A549 (cell line): Measurements from ENCODE around the gene JPT1. TPM values are rescaled to one million over a fixed set of nuclear protein-coding genes. Genes with fewer than 3 reads are reported as not detected.
"Not testable (repeated sequence)": the region's sequence is repeated elsewhere in the genome, so short reads cannot be mapped to it uniquely, and the experiment has no call there.

ENCODE experiments used
- ATAC-seq, 2 experiments: fragments of 200-7000 bp in 1 of 2; fragments of >200 bp in 1 of 2; cut with Nextera tagmentation in 1 of 2; cut with Tn5 transposase in 1 of 2; 3 replicates each; pipeline versions ENCODE4 v1.8.0 to v1.9.1; 2018 to 2020; ENCODE audit warnings: mild to moderate bottlenecking in 1 of 2, moderate library complexity in 1 of 2
- CTCF ChIA-PET: fragments of 300-600 bp; sonication (Branson Sonifier 250); formaldehyde crosslinking; extraction: SDS; loops from one replicate; lab custom pipeline; 2021; ENCODE audit warnings: antibody characterized with exemption, inconsistent platforms; lab: Yijun Ruan, JAX
- POLR2A ChIA-PET: fragments of 350-600 bp; formaldehyde crosslinking; extraction: SDS; loops from one replicate; lab custom pipeline; 2021; ENCODE audit warnings: antibody characterized with exemption, inconsistent platforms; lab: Yijun Ruan, JAX
- DNase-seq, 2 experiments: peaks; one replicate each; pipeline versions ENCODE4 v3.0.0 to v3.0.0-alpha.2; 2011 to 2016; ENCODE audit warnings: low read depth in 1 of 2, low spot score in 1 of 2
- FAIRE-seq: peaks from 2 replicates; lab custom pipeline; 2011; peaks lifted over from hg19 to GRCh38; lab: Jason Lieb, UNC
- H3K27ac ChIP-seq, 2 experiments: fragments of >200 bp; sonication (Bioruptor Twin); formaldehyde crosslinking; 3 replicates each; pipeline ENCODE4 v1.5.1; 2016 to 2017
- H3K4me1 ChIP-seq: fragments of >200 bp; sonication (Bioruptor Twin); formaldehyde crosslinking; 3 replicates; pipeline ENCODE4 v1.6.1; 2016
- H3K4me2 ChIP-seq: fragments of >200 bp; sonication (Bioruptor Twin); formaldehyde crosslinking; 3 replicates; pipeline ENCODE4 v1.6.1; 2016
- H3K4me3 ChIP-seq: fragments of >200 bp; sonication (Bioruptor Twin); formaldehyde crosslinking; 3 replicates; pipeline ENCODE4 v1.5.1; 2016
- H3K9me3 ChIP-seq: fragments of >200 bp; sonication (Bioruptor Twin); formaldehyde crosslinking; 3 replicates; pipeline ENCODE4 v1.6.1; 2016
- ATOH8 ChIP-seq: fragments of 250-450 bp; sonication (Bioruptor Pico); IDR thresholded peaks from 2 replicates; pipeline ENCODE4 v1.5.0; 2020; ENCODE audit warnings: low read depth, mild to moderate bottlenecking, moderate library complexity
- BHLHE40 ChIP-seq: IDR thresholded peaks from 2 replicates; pipeline ENCODE4 v1.6.1; 2012; ENCODE audit warnings: low read depth, low read length, inconsistent platforms
- CHD2 ChIP-seq: fragments of 150-350 bp; IDR thresholded peaks from 2 replicates; pipeline ENCODE4 v1.6.1; 2014; ENCODE audit warnings: low read length; ENCODE audit not compliant: partially characterized antibody
- CTCF ChIP-seq: fragments of >200 bp; sonication (Bioruptor Twin); formaldehyde crosslinking; IDR thresholded peaks from 3 replicates; pipeline ENCODE4 v1.5.1; 2016
- E2F6 ChIP-seq: IDR thresholded peaks from 2 replicates; pipeline ENCODE4 v1.6.1; 2012; ENCODE audit warnings: low read depth, borderline replicate concordance
- EHF ChIP-seq: fragments of 250-450 bp; sonication (Bioruptor Pico); IDR thresholded peaks from 2 replicates; pipeline ENCODE4 v1.5.0; 2020; ENCODE audit warnings: mild to moderate bottlenecking
- EP300 ChIP-seq, 2 experiments: fragments of >200 bp; sonication (Bioruptor Twin); formaldehyde crosslinking; IDR thresholded peaks; 2 replicates in 1 of 2; 3 replicates in 1 of 2; pipeline ENCODE4 v1.6.1; 2016 to 2017
- FOSB ChIP-seq: fragments of 250-450 bp; sonication (Bioruptor Pico); IDR thresholded peaks from 2 replicates; pipeline ENCODE4 v1.5.0; 2020; ENCODE audit warnings: mild to moderate bottlenecking, moderate library complexity
- FOSL2 ChIP-seq, 2 experiments: fragments of 450-650 bp in 1 of 2; fragments of >200 bp in 1 of 2; sonication (Bioruptor Twin) in 1 of 2; formaldehyde crosslinking; IDR thresholded peaks; 2 replicates each; pipeline versions ENCODE4 v1.5.0 to v1.6.1; 2016 to 2020; ENCODE audit warnings: mild to moderate bottlenecking in 1 of 2, moderate library complexity in 1 of 2
- FOXS1 ChIP-seq: fragments of 250-450 bp; sonication (Bioruptor Pico); IDR thresholded peaks from 2 replicates; pipeline ENCODE4 v1.5.0; 2020; ENCODE audit warnings: mild to moderate bottlenecking, moderate library complexity
- GATA3 ChIP-seq: IDR thresholded peaks from 2 replicates; pipeline ENCODE4 v1.6.1; 2012; ENCODE audit warnings: borderline replicate concordance
- HOXB5 ChIP-seq: fragments of 250-450 bp; sonication (Bioruptor Pico); IDR thresholded peaks from 2 replicates; pipeline ENCODE4 v1.5.0; 2020; ENCODE audit warnings: mild to moderate bottlenecking, moderate library complexity
- JUN ChIP-seq, 2 experiments: fragments of >200 bp; sonication (Bioruptor Twin); formaldehyde crosslinking; IDR thresholded peaks; 2 replicates in 1 of 2; 3 replicates in 1 of 2; pipeline ENCODE4 v1.6.1; 2016 to 2017
- KDM1A ChIP-seq: fragments of 200-600 bp; sonication (generic); IDR thresholded peaks from 2 replicates; pipeline ENCODE4 v1.6.1; 2016; ENCODE audit warnings: low read depth, mild to moderate bottlenecking
- MAZ ChIP-seq: fragments of 150-350 bp; IDR thresholded peaks from 2 replicates; pipeline ENCODE4 v1.6.1; 2014; ENCODE audit warnings: antibody characterized with exemption, low read depth, low read length, borderline replicate concordance
- NFE2L2 ChIP-seq: fragments of 150-350 bp; conservative IDR thresholded peaks from 2 replicates; pipeline ENCODE4 v1.6.1; 2014; ENCODE audit warnings: low read length
- NPAS2 ChIP-seq: fragments of 250-450 bp; sonication (Bioruptor Pico); IDR thresholded peaks from 2 replicates; pipeline ENCODE4 v1.8.0; 2022; ENCODE audit warnings: mild to moderate bottlenecking, moderate library complexity, borderline replicate concordance
- POLR2A ChIP-seq: IDR thresholded peaks from 2 replicates; pipeline ENCODE4 v1.6.1; 2012; ENCODE audit warnings: mild to moderate bottlenecking, low read length
- POLR2AphosphoS2 ChIP-seq: conservative IDR thresholded peaks from 2 replicates; pipeline ENCODE4 v1.6.1; 2012; ENCODE audit warnings: low read length, improper control_type of control experiment, inconsistent platforms
- RCOR1 ChIP-seq: fragments of 150-350 bp; IDR thresholded peaks from 2 replicates; pipeline ENCODE4 v1.6.1; 2014; ENCODE audit warnings: antibody characterized with exemption, low read length, low read depth
- SMC3 ChIP-seq: fragments of >200 bp; sonication (Bioruptor Twin); formaldehyde crosslinking; IDR thresholded peaks from 3 replicates; pipeline ENCODE4 v1.6.1; 2018; ENCODE audit warnings: inconsistent platforms
- SREBF2 ChIP-seq: fragments of 450-650 bp; IDR thresholded peaks from 2 replicates; pipeline ENCODE4 v1.6.1; 2014; ENCODE audit warnings: mild to moderate bottlenecking, moderate library complexity
- TP53 ChIP-seq: fragments of 250-450 bp; sonication (Bioruptor Pico); IDR thresholded peaks from 2 replicates; pipeline ENCODE4 v1.5.0; 2021; ENCODE audit warnings: mild to moderate bottlenecking, moderate library complexity
- WGBS: methylation state at CpG from one replicate; pipeline ENCODE4 v1.1.6; 2017; ENCODE audit errors: missing lambda C conversion rate; 5-methylcytosine and 5-hydroxymethylcytosine counted together
- polyA plus RNA-seq, 4 experiments: library from polyadenylated mRNA; depleted of rRNA in 3 of 4; stranded (reverse); fragments of >200 nt; fragmentation: RNase III in 1 of 4; extraction: RNeasy Plus Mini Kit Qiagen cat#74134 plus additional on column Dnase treatment in 1 of 4; gene quantifications; 2 replicates in 3 of 4; 3 replicates in 1 of 4; pipeline ENCODE4 v1.2.3, GENCODE V29; 2011 to 2017

JPT1 gene
- polyA plus RNA-seq, 2 of the 4 experiments (the other 2 are of a cell fraction) = 196 to 623 TPM

- 93% methylated on average over 5 of the region's 5 CpGs for WGBS
- DNase-seq = no peak
- CTCF ChIA-PET = interaction anchor here (1.0 to 62.2 kb wide), 7 partner anchors 7 to 185 kb away, joined by 3 to 3429 read pairs (median 5); partner anchors contain the start of genes ARMC7, ATP5PD, KCTD2 and NT5C
Measured at GRCh38 chr17:75138519-75138918, 15.8 kb downstream of the JPT1 start.

GRCh38 chr17:75137762-75138161, 16.6 kb downstream of the JPT1 start:
- DNase-seq, H3K4me3 ChIP-seq, H3K4me2 ChIP-seq, H3K27ac ChIP-seq, H3K4me1 ChIP-seq, H3K9me3 ChIP-seq, ATAC-seq, FAIRE-seq: not testable (repeated sequence)
- 92% methylated on average over 9 of the region's 9 CpGs for WGBS
- ChIA-PET POLR2A (interaction anchor here (0.7 to 1.7 kb wide), 2 partner anchors 17 to 39 kb away, joined by 5 to 10 read pairs; partner anchors contain the start of gene JPT1), CTCF (interaction anchor here (0.7 to 62.2 kb wide), 8 partner anchors 10 to 218 kb away, joined by 3 to 3429 read pairs (median 5); partner anchors contain the start of genes ARMC7, ATP5PD, KCTD2 and SLC16A5)

More at GRCh38 chr17:75138519-75138918, 15.8 kb downstream of the JPT1 start:
- H3K4me3 ChIP-seq = no peak overlapping the region
- no peaks in the 10 kb centered on the region for H3K9me3 ChIP-seq
- FAIRE-seq (no peak), ATAC-seq (no peak)
- TF ChIP-seq FOSL2 (IDR thresholded peaks at IDR 0.05) (no peak), FOSL2 (CRISPR knock-in tag; IDR thresholded peaks at IDR 0.05) (no peak), MAZ (no peak), NPAS2 (no peak), GATA3 (no peak), TP53 (CRISPR knock-in tag) (no peak), CHD2 (no peak), EP300 (IDR thresholded peaks at IDR 0.05) (no peak), FOXS1 (CRISPR knock-in tag) (no peak), RCOR1 (no peak), HOXB5 (CRISPR knock-in tag) (no peak), E2F6 (no peak), FOSB (CRISPR knock-in tag) (no peak), SMC3 (no peak), JUN (IDR thresholded peaks at IDR 0.05) (no peak), POLR2AphosphoS2 (no peak), SREBF2 (no peak), ATOH8 (CRISPR knock-in tag) (no peak)
- POLR2A ChIA-PET = interaction anchor here (0.6 to 1.4 kb wide), 2 partner anchors 16 to 31 kb away, joined by 3 to 4 read pairs; no protein-coding TSS in a partner anchor
- H3K4me1 ChIP-seq = no peaks in the 10 kb centered on the region
- H3K27ac ChIP-seq = no peak overlapping the region
- H3K4me2 ChIP-seq = no peak overlapping the region

- no peak overlapping the region for H3K27ac ChIP-seq
- ATAC-seq = no peak
Measured at GRCh38 chr17:75135946-75136345, 18.4 kb downstream of the JPT1 start.

More at GRCh38 chr17:75135946-75136345, 18.4 kb downstream of the JPT1 start:
- no peak for FAIRE-seq
- no peak overlapping the region for H3K4me3 ChIP-seq
- H3K4me2 ChIP-seq = no peak overlapping the region
- H3K4me1 ChIP-seq = peaks cover 6% of the 10 kb centered on the region; the same call in 1 of the 3 replicates
- no peak for TF ChIP-seq JUN (IDR thresholded peaks at IDR 0.05)
- no peak for TF ChIP-seq CTCF
- TF ChIP-seq EHF = no peak
- TF ChIP-seq MAZ = no peak
- TF ChIP-seq KDM1A = no peak
- TF ChIP-seq FOXS1 (CRISPR knock-in tag) = no peak
- no peak for TF ChIP-seq POLR2A
- no peak for TF ChIP-seq BHLHE40
- TF ChIP-seq NFE2L2 = no peak
- no peak for TF ChIP-seq E2F6
- H3K9me3 ChIP-seq = no peaks in the 10 kb centered on the region
- ChIA-PET CTCF (interaction anchor here (0.7 to 62.2 kb wide), 3 partner anchors 15 to 174 kb away, joined by 3 to 3429 read pairs (median 5); partner anchors contain the start of genes ARMC7, ATP5PD, KCTD2 and SLC16A5), POLR2A (interaction anchor here (1.7 kb wide), 1 partner anchor 19 kb away, joined by 5 read pairs; the partner anchor contains the start of gene JPT1)
- WGBS = 82% methylated on average over 8 of the region's 8 CpGs
- DNase-seq = no peak
